ENCODE data around the gene CHAF1B.

Gene CHAF1B

DNA sequence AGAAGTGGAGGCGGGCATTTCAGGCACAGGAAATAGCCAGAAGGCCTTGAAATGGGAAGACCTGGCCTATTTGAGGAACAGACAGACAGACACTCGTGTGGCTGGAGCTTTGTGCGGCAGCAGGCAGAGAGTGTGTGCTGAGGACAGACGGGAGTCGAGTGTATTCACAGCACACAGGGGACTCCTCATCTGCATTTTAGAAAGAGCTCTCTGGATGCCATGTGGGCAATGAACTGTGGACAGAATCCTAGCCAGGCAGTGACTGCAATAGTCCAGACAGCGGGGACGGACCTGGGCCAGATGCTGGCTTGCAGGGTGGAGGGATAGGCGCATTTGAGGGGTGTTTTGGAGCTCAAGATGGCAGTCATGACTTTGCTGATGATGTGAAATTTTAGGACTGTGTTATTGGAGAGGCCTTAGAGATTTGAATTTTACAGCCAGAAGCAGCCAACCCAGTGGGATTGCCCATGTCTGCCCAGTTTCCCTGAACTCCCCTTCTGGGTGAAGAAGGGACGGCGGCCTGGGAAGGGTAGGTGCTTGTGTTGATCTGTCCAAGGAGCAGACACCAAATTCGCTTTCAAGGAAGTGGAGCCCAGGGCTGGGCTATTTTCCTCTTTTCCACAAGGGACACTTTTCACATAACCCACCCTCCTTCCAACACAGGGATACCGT, 43.7 kb downstream of the CHAF1B start:
- peak; percentile 93 for DNase-seq (ENCODE audit: low spot score)

DNA sequence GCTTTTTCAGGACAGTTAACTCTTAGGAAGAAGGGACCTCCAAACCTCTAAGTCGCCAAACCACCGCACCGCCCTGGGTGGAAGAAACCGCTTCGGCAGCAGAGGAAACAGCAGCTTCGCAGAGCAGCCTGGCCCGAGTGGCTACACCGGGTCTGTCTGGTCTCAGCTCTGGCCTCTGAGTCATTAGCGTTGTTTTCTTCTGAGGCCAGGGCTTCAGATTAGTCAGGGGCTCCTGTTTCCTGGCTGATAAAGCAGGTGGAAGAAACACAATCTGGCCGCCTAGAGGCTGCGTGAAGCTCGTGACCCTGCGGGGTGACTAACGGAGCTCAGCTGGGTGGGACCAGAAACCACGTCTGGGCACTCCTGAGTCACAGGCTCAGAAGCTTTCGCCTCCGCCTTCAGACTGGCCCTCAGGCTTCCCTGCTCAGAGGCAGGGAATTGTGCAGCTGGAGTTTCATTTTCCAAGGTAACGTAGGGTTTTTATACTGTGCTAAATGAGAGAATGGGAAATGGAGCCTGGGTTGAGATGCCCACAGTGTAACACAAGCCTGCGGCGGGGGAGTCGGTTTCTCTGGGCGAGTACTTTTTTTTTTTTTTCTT, 44.9 kb downstream of the CHAF1B start:
- peak; percentile 100 for DNase-seq (ENCODE audit: low spot score)

DNA sequence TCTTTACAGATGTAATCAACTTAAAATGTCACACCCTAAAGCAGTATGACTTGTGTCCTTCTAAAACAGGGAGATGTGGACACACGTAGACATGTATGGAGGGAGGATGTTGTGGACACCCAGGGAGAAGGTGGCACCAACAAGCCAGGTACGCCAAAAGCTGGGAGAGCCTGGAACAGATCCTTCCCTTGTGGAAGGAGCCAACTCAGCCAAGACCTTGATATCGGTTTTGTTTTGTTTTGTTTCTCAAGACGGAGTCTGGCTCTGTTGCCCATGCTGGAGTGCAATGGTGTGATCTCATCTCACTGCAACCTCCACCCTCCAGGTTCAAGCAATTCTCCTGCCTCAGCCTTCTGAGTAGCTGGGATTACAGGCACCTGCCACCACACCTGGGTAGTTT, 45.6 kb downstream of the CHAF1B start:
- peak; percentile 51 for DNase-seq (ENCODE audit: low spot score)

DNA sequence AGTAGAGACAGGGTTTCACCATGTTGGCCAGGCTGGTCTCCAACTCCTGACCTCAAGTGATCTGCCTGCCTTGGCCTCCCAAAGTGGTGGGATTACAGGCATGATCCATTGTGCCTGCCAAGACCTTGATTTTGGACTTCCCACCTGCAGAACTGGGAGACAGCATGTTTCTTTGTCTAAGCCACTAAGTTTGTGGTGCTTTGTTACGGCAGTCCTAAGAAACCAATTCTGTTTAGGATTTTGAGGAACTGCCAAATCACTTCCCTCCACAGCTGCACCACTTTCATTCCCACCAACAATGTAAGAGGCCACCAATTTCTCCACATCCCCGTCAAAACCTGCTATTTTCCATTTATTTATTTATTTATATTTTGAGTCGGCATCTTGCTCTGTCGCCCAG, 46.1 kb downstream of the CHAF1B start:
- DNase-seq (ENCODE audit: low spot score): no peak

DNA sequence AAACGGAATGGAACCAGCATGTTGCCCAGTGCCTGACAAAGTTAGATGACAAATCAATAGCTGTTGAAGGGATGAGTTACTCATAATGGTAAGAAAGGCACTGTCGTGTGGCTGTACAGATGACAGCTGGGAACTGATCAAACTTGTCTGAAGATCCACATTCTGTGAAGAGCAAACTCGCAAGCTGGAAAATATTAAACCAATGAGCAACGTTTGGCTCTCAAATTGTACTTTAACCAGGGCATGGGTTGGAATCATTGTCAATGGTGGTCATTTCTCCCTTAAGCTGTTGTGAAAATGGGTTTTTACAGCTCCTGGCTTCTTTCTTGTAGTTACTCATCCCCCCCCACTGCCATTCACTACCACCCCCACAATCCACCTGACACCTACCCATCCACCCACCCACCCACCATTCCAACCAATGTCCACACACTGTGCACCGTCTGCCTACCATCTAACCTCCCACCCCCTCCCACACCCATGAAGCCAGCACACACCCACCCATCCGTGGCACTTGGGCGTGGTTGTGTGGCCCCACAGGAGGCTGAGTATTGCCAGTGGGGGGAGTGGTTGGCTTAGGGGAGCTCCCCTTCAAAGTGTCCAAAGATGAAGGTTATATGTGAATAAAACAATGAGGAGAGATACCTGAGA, 48.0 kb downstream of the CHAF1B start:
- DNase-seq (ENCODE audit: low spot score): peak; percentile 61

DNA sequence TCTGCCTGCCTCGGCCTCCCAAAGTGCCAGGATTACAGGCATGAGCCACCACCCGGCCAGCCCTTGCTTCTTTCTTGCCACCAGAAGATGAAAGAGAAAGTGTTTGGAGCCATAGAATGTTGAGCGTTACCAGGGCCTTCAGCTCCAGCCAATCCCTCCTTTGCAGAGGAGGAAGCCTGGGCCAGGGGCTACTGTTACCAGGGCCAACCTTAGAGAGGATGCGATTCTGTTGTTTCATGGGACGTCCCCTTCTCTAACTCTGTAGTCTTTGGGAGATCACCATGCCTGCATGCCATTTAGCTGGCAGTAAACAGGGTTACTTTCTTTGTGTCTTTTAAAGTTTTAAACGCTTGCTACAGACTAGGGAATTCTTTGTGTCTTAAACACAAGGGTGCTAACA, 49.0 kb downstream of the CHAF1B start:
- no peak for DNase-seq (ENCODE audit: low spot score)

DNA sequence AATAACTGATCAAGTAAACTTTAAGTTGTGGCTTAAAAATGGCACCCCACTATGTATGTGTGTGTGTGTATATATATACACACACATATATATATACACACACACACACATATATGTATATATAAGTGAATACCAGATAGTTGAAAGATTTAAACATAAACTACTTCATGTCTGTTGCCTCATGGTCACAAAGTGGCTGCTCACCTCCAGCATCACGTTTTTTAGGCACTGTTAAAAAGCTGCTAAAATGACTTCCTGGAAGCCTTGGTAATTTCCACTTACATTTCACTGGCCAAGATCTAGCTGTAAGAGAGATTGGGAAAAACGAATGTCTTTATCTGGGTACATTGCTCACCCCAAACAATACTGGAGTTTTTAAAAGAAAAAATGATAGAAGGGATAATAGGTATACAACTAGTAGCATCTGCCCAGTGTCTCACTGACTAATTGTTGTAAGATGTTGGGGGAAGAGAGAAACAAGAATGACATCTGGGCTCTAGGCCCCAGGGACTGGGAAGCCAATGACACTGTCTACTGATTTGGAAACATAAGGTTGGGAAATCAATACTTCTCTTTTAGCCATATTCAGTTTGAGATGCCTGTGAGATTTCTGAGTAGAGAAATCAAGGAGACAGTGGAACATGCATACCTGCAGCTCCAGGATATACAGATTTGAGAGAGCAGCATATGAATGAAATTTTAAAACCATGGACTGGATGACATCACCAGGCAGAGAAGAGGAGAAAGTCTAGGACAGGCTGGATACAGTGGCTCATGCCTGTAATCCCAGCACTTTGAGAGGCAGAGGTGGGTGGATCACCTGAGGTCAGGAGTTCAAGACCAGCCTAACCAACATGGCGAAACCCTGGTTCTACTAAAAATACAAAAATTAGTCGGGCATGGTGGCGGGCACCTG, 51.9 kb downstream of the CHAF1B start:
- DNase-seq (ENCODE audit: low spot score): no peak

DNA sequence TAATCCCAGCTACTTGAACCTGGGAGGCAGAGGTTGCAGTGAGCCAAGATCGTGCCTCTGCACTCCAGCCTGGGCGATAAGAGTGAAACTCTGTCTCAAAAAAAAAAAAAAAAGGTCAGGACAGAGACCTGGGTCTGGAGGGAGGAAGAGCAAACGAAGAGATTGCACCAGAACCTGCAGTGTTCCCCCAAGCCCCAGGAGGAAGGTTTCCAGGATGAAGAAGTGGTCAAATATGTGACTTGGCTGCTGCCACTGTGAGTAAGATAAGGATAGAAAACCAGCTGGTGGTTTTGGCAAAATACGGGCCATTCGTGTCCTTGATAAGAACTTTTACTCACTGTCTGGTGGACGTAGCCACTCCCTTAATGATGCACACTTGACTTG, 52.5 kb downstream of the CHAF1B start:
- DNase-seq (ENCODE audit: low spot score): peak; percentile 46

DNA sequence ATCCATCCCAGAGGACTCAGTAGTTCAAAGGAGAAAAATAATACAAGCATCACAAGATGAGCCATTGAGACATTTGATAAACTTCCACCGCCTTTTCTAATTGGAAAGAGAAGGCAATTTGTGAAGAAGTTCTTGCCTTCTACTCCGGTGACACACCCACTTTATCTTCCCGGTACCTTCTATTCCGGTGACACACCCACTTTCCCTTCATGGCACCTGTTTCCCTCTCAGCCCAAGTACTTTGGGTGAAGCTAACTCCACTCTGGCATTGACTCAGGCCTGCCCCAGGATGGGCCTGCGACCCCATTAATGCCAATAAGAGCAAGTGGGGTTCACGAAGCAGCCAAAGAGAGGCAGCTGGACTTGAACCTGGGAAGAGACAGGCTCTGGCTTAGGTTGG, 56.5 kb downstream of the CHAF1B start:
- no peak for DNase-seq (ENCODE audit: low spot score)

DNA sequence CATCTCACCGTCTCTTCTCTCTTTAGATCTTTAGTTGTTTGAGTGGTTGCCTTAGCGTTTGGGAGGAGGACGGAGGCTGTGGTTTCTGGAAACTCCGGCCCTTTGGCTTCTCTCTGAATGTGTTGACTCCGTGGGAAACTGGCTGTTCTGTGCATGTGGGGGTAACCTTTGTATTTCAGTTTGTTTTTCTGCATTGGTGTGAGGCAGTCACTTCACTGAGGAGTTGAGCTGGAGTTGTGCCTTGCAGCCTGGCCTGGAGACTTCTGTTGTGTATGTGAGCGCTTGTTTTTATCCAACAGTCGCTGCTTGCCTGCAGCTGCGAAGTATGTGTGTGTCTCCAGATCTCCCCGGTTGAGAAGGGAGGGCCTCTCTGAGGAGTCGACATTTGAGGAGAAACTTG, 61.1 kb downstream of the CHAF1B start:
- DNase-seq (ENCODE audit: low spot score): no peak

DNA sequence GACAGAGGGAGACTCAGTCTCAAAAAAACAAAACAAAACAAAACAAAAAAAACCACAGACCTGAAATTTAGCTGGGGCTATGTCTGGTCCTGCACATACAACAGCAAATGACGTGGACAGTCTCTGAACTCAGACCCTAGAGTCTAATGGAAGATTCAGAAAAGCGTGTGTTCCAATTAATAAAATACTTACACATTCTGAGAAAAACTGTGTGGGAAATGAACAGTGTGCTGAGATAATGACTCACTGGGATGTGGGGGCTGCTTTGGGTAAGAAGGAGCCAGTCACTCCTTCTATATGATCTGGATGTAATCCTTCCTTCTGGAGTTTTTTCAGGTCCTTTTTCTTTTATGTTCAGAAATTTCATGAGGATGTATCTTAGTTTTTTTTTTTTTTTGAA, 65.3 kb downstream of the CHAF1B start:
- DNase-seq (ENCODE audit: low spot score): no peak

DNA sequence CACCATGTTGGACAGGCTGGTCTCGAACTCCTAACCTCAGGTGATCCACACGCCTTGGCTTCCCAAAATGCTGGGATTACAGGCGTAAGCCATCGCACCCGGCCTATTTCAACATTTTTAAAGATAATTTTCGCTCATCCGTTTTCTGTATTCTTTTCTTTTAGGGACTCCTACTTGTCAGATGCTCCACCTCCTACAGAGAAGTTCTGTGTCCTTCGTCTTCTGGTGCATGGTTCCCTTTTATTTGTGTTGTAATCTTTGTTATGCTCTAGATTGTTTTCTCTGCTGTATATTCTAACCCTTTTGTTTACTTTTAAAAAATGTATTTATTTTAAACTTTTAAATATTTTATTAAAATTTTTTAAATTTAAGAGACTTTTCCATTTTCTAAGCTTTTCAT, 66.3 kb downstream of the CHAF1B start:
- DNase-seq (ENCODE audit: low spot score): no peak

DNA sequence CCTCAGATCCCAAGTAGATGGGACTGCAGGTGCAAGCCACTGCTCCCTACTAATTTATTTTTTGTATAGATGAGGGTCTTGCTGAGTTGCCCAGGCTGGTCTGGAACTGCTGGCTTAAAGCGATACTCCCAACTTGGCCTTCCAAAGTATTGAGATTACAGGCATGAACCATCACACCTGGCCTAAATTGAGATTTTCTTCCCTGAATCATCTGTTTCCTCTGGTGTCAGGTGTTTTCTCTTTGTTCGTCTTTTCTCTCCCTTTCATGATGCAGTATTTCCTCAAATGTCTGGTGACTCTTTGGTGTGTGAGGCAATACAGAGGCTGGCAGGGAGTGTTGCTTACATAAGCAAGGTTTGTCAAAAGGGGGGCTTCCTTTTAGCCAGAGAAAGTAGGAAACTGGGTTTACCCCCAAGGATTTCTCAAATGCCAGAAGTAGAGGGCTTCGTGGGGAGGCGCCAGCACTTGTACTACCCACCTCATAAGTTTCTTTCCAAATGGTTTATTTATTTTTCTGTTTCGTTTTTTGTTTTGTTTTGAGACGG, 67.2 kb downstream of the CHAF1B start:
- peak; percentile 29 for DNase-seq (ENCODE audit: low spot score)

DNA sequence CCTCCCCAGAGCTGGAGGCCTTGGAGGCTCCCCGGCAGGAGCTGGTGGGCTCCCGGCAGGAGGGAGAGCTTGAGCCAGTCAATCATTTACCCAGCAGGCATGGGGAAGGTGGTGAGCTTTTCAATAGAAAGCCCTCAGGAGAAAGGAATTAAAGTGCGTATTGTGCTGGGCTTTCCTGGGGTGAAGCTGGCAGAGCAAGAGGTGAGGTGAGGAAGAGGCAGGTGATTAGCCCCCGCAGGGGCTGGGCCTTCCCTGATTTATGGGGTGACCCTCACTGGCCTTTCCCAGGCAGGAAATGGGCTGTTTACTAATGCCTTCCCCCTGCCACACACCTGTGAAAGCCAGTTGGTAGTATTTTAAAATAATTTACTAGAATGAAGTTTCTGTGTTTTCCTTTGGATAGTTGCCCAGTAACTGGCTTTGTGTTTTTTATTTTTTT, 68.9 kb downstream of the CHAF1B start:
- peak; percentile 73 for DNase-seq (ENCODE audit: low spot score)

DNA sequence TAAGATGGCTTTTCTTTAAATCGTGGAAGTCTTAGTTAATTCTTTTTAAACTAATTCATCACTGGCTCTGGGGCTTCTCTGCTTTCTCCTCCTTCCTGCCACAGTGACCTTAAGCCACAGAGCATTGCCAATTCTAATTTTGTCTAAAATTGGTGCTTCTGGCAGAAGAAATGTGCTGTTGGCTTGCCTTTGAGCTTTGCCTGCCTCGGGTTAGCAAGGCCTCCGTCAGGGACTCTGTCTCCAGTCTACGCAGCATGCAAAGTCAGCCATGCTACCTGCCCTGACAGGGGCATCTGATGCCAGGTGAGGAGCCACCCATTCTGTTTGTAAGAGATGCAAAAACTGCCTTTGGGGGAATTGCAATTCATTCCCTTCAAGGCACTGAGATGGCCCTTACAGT, 69.5 kb downstream of the CHAF1B start:
- DNase-seq (ENCODE audit: low spot score): no peak

DNA sequence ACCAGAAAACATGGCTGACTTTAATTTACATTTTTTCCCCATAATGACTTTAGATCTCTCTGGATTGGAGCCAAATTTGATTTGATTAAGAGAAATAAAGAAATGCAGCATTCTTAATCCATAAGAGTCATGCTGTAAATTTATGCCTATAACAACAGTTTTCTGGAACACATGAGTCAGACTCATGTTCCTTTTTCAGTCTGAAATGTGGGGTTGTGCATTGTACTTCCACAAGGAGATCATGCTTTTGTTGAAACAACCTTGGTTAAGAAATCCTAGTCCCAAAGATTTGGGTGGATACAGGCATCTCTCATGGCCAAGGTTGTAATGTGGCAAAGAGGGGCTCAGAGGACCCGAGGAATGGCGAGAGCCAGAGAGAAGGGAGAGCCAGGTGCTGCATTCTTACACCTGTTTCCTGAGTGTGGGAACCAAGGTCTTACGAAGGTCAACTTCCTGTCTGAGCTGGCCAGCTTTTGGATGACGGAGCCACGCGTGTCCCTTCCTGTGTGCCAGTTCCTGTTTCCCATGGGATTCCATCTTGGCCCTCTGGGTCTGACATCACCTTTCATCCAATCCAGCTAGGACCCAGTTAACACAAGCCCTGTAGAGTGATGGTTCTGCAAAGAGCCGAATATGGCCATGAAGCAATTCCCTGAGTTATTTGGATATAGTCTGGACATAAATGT, 71.7 kb downstream of the CHAF1B start:
- DNase-seq (ENCODE audit: low spot score): peak; percentile 61

DNA sequence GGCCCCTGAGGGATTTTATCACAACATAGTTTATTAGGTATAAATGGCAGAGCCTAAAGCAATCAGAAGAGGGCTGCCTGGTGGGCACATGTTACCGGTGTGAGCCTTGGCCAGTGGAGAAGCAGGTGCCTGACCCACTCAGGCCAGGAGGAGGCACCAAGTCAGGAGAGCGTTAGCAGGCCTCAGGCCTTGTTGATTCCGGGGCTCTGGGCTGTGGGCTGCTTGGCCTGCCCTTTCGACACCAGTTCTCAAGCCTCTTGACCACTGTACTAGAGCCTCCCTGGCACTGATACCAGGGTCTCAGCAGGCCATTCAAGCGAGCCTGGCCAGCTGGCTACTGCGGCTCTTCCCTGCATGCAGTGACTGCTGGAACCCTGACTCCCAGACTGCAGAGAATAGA, 73.9 kb downstream of the CHAF1B start:
- no peak for DNase-seq (ENCODE audit: low spot score)

DNA sequence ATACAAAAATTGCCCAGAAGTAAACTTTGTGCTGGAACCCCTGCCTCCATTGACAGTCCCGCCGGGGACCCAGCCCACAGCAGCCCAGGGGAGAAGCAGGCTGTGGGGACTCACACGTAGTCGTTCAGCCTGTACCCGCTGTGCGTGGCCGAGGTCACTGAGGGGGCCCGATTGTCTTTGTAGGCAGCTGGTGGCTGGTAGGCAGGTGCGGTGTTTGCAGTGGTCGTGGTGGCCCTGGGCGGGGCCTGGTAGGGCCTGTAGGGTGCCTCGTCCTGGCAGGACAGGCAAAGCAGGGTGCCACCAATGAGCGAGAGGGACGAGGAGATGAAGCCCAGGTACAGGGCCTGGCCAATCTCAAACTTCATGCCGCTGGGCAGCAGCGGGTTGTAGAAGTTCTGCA, 75.7 kb downstream of the CHAF1B start:
- no peak for DNase-seq (ENCODE audit: low spot score)

DNA sequence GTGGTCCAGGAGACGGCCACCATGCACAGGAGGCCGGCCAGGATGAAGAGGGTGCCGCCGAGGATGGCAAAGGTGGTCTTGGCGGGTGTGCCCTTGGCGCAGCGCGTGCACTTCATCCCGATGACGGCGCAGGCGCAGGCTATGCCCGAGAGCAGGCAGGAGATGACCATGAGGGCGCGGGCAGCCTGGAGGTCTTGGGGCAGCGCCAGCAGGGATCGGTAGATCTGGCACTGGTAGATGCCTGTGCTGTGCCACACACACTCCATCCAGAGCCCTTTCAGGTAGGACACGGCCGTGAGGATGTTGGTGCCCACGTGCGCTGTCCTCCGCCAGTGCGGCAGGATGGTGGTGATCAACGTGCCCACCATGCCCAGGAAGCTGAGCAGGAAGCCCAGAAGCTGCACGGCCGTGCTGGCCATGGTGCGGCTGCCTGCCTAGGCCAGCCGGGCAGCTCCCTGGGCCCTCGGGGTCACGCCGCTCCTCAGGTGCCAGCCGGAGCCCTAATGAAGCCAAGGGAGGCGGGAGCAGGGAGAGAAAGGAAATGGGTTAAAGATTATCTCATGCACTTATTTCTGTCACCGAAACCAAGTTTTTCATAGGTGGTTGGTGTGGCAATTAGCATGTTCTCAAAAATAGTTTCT, 76.2 kb downstream of the CHAF1B start:
- DNase-seq (ENCODE audit: low spot score): peak; percentile 26

DNA sequence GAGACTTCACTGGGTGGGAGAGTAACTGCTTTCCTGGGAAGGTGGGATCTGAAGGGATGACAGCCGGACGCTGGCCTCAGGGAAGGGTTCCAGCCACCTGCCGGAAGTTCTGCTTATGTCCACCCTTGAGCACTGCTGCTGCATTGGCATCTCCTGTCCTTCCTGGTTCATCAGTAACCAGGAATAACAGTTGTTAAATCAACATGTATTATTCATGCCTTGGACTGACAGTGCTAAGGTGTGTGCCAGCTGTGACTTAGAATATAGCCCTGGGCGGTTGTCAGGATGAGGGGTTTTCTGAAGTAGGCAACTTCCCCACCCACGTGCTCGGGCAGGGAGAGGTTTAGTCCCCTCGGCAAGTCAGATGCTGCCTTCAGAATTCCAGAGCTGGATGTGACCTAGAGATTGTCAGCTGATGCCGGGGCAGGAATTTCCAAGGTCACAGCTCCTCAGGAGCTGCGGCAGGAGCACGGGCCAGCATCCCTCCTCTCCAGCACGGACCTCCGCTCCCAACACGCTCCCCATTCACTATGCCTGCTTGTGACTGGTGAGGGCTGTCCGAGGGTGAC, 76.8 kb downstream of the CHAF1B start:
- DNase-seq (ENCODE audit: low spot score): peak; percentile 91

DNA sequence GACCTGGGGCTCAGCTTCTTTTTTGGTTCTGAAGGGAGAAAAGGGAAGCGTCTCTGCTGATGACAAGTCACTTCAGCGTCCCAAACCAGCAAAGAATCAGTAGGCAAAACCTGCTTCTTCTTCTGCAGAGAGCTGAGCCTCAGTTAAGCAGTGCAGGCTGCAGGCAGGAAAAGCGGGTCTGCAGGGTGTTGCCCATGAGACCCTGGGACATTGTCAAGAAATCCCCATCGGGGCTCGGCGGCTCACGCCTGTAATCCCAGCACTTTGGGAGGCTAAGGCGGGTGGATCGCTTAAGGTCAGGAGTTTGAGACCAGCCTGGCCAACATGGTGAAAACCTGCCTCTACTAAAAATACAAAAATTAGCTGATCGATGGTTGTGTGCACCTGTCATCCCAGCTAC, 78.0 kb downstream of the CHAF1B start:
- DNase-seq (ENCODE audit: low spot score): no peak
